CD4-positive, alpha-beta T cell treated with Interleukin-21 for 1 hour (primary cell): ENCODE measurements around the gene SFTA2.
"Not testable (repeated sequence)": the region's sequence is repeated elsewhere in the genome, so short reads cannot be mapped to it uniquely, and the experiment has no call there.

Experiments
- DNase-seq: peaks from one replicate; pipeline ENCODE4 v3.0.0-alpha.2; 2020

The SFTA2 gene

GRCh38 chr6:30942338-30943060, 10.5 kb upstream of the SFTA2 start:
- DNase-seq = no peak

GRCh38 chr6:30940361-30940986, 8.5 kb upstream of the SFTA2 start, which contains the start of gene MUCL3:
MUCL3 (plus strand) TSS chr6:30940973; CDS start chr6:30941000, 27 bp downstream.
- no peak for DNase-seq

GRCh38 chr6:30939473-30939872, 7.5 kb upstream of the SFTA2 start:
- no peak for DNase-seq

- no peak for DNase-seq
Measured at GRCh38 chr6:30938730-30939129, 6.8 kb upstream of the SFTA2 start.

DNA sequence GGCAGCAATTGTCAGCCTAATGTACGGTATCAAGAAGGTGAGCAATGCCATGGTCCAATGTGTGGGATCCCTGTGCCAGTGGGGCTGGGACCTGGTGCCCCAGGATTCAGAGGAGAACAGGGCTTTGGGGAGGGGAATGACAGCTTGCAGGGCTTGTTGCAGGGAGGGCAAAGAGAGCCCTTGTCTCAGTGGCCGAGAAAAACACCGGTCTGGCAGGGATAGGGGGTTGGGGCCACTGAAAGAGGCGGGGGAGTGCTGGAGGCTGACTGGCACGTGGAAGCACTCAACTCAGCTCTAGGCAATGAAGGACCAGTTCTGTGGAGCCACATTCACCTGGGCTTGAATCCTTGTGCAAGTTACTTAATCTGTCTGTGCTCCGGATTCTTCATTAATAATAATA, 5.3 kb upstream of the SFTA2 start:
- DNase-seq = no peak

DNA sequence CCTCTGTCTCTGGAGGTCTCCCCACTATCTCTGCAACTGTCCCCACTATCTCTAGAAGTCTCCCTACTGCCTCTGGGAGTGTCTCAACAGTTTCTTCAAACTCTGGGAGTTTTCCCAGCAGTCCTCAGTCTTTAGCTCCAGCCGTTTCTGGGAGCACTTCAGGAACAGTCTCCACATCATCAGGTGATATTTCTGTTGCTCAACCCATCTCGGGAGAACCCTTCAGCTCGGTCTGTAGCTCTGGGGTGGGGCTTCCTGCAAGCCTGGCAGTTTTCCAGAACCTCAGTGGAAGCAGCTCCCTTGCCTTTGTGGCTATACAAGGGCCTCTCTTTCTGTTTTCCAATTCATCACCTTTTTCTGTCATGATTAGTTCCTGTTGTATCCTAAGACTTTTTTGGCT, 3.0 kb upstream of the SFTA2 start:
- DNase-seq = no peak

DNA sequence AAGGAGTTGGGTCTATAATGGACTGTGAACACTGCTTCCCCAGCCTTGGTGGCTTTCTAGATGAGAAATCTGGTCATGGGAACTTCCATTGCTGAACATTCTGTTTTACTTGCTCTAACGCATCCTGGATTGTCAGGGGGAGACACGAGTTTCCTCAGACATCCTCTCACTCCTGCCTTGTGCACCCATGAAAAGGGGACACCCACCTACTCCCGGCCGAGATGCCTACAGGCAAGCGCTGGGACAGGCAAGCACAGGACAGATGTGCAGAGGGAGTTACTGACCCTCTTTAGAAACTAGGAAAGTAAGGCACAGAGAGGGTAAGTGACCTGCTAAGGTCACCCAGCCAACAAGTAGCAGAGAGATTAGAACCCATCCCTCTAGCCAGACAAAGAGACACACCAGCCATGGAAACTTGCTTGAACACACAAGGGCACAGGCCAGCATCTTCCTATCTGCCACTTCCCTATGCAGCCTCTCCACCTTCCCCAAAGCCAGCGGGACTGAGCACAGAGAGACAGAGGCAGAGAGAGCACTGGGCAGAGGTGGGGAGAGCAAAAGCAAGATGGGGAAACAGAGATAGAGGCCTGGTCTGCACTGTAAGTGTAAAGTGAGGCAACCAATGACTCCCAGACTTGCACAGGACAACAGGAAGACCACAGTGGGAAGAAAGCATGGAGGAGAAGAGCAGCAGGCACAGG, 845 bp upstream of the SFTA2 start:
- DNase-seq = no peak

- no peak for DNase-seq
Measured at GRCh38 chr6:30931272-30931671, 698 bp downstream of the SFTA2 start.

DNA sequence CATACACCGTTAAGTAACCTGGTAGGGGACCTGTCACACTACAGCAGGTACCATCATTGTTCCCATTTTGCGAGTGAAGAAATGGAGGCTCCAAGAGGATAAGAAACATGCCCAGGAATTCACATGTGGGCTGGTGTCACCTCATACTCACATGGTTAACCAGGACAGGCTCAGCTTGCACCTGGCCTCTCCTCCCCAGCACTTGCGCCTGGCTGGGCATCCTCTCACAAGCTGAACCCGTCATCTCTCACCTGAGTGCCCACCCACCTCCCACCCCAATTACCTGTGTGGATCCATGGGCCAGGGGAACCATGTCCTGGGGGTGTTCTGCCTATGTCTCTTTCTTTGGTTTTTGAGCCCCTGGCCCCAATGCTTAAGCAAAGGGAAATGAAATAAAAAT, 1.5 kb downstream of the SFTA2 start:
- DNase-seq = no peak

GRCh38 chr6:30928677-30929076, 3.3 kb downstream of the SFTA2 start:
- no peak for DNase-seq

GRCh38 chr6:30927080-30927479, 4.9 kb downstream of the SFTA2 start:
- not testable (repeated sequence) for DNase-seq

DNA sequence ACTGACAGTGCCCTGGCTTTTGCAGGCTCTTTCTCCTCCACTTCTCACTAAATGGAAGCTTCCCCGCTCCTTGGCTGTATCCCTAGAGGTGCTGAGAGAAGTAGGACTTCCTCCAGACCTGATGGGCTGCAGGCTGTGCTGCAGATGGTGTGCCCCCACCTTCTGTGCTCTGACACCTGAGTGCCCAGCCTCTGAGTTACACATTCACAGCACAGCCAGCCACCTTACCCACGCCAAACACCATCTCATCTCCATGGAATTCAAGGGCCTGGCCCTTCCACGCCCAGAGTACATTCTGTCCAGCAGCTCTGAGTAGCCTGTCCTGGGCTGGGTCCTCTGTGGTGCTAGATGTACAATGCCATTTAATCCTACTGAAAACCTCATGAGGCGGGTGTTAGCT, 5.3 kb downstream of the SFTA2 start:
- no peak for DNase-seq

GRCh38 chr6:30924040-30924627, 7.8 kb downstream of the SFTA2 start:
- DNase-seq = not testable (repeated sequence)

DNA sequence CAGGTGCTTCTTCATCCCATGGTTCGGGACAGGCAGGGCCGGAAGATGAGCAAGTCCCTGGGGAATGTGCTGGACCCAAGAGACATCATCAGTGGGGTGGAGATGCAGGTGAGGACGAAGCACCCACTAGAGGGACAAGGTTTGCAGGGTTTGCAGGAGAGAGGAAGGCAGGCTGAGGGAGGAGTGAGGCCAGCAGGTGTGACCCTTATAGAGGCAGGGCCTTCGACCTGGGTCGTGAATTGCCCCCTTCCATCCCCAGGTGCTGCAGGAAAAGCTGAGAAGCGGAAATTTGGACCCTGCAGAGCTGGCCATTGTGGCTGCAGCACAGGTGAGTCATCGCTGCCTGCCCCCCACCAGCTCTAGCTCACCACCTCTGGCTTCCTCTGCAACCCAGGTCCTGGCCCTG, 9.5 kb downstream of the SFTA2 start:
- DNase-seq = no peak

DNA sequence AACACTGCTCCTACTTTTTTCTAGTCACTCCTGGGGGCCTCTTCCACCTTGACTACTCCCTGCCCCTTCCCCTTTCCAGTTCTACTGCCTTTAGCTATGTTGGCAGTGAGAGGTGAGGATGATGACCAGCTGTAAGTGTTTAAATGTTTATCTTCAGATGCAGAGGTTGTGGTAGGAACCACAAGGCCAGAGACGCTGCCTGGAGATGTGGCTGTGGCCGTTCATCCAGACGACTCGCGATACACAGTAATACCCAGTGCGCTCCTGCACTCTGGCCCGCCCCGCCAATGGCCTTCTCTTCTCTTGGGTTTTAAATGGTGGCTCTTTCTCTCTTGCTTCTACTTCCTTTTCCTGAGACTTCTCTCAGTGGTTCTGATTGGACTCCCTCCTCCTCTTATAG, 13.3 kb downstream of the SFTA2 start:
- no peak for DNase-seq

- no peak for DNase-seq
Measured at GRCh38 chr6:30917487-30917886, 14.5 kb downstream of the SFTA2 start.

- DNase-seq = no peak
Measured at GRCh38 chr6:30917041-30917440, 14.9 kb downstream of the SFTA2 start.

DNA sequence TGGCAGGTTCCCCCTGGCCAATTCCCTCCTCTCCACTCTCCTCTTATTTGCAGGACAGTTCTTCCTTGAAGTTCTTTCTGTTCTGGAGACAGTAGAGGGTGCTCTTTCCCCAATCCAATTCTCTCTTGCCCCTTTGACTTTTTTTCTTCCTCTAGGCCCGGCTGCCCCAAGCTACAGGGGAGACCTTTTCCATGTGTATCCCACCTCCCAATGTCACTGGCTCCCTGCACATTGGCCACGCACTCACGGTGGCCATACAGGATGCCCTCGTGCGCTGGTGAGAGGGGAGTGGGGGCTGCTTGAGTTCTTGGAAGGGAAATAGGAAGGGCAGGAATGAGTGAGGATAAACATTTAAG, 16.4 kb downstream of the SFTA2 start:
- peak; percentile 45 for DNase-seq

- DNase-seq = no peak
Measured at GRCh38 chr6:30914854-30915590, 16.9 kb downstream of the SFTA2 start.

DNA sequence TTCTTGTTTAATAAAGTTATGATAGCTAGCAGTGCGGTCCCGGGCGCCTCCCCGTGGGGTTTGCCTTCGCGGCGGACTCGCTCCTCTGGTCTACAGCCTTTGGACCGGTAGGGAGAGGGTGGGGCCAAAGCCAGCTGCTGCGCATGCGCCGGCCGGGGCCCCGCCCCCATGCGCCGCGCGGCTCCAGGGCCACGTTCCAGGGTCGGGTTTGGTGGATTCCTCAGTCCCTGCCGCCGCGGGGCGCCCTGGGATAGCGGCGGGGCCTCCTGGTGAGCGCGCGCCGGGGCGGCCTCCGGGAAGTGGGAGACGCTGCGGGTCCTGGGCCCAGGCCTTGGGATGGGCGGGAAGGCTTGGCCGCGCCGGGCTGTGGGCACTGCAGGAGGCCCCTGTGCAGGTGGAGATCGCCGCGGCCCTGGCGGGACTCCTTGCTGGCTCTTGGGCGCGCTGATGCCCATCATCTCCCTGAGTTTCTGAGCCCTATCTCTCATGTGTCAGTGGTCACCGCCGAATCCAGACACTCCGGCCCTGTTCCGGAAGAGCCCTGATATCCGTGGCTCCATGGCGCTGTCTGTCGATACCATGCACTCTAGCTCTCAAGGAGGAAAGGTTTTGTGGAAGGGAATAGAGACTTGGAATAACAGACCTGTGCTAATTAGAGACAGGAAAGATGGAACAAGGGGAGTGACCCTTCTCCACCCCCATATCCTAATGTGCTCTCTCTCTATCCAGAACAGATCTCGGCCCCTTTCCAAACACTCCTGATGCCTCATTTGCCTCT, 17.7 kb downstream of the SFTA2 start, which contains the start of gene VARS2:
Gene VARS2 (plus strand): TSS at position 163 of the 778 bp plus-strand sequence. CDS start 599 bp downstream, at position 762.
- peak; percentile 91 for DNase-seq

DNA sequence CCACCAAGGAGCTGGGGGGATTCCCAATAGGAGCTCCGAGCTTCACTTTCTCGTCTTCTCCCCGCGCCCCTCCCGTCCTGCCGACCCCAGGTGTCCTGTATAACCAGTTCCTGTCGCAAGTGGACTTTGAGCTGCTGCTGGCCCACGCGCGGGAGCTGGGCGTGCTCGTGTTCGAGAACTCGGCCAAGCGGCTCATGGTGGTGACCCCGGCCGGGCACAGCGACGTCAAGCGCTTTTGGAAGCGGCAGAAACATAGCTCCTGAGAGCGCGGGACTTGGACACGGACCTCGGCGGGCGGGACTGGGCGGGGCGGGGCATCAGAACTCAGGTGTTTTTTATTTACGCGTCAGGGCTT, 18.3 kb downstream of the SFTA2 start:
- no peak for DNase-seq
